OCI-LY1 (cell line): ENCODE results near the gene WDR44.

Experiments used
- H2AFZ ChIP-seq: fragments of 200-600 bp; sonication (generic), shearing (Covaris generic); 2 replicates; pipeline ENCODE4 v1.6.0; 2014; ENCODE audit warnings: antibody characterized with exemption, mild to moderate bottlenecking, low read length
- H3F3A ChIP-seq: fragments of 200-600 bp; sonication (generic), shearing (Covaris generic); 2 replicates; pipeline ENCODE4 v1.6.0; 2014; ENCODE audit warnings: mild to moderate bottlenecking, antibody characterized with exemption, low read length, moderate library complexity; ENCODE audit not compliant: insufficient read depth
- H3K27ac ChIP-seq: fragments of 200-600 bp; sonication (generic); 2 replicates; pipeline ENCODE4 v1.5.1; 2014; ENCODE audit warnings: low read length, mixed run types, mild to moderate bottlenecking, low read depth; ENCODE audit not compliant: poor library complexity, severe bottlenecking
- H3K27me3 ChIP-seq: fragments of 200-600 bp; sonication (generic); 2 replicates; pipeline ENCODE4 v1.6.0; 2014; ENCODE audit warnings: antibody characterized with exemption, mild to moderate bottlenecking, low read length, moderate library complexity; ENCODE audit not compliant: insufficient read depth
- H3K36me3 ChIP-seq: fragments of 200-600 bp; sonication (generic); 2 replicates; pipeline ENCODE4 v1.6.1; 2014; ENCODE audit warnings: mild to moderate bottlenecking, antibody characterized with exemption, low read length, moderate library complexity, mixed read lengths; ENCODE audit not compliant: insufficient read depth
- H3K4me1 ChIP-seq: fragments of 200-600 bp; sonication (generic); 2 replicates; pipeline ENCODE4 v1.5.1; 2014; ENCODE audit warnings: mild to moderate bottlenecking, low read length, moderate library complexity; ENCODE audit not compliant: insufficient read depth, severe bottlenecking
- H3K4me2 ChIP-seq: fragments of 200-600 bp; sonication (generic), shearing (Covaris generic); 2 replicates; pipeline ENCODE4 v1.6.1; 2014; ENCODE audit warnings: low read length
- H3K4me3 ChIP-seq: fragments of 200-600 bp; sonication (generic); 2 replicates; pipeline ENCODE4 v1.5.1; 2014; ENCODE audit warnings: low read length, low read depth, mild to moderate bottlenecking, mixed read lengths; ENCODE audit not compliant: poor library complexity, severe bottlenecking
- H3K79me2 ChIP-seq: fragments of 200-600 bp; shearing (Covaris generic); 2 replicates; pipeline ENCODE4 v1.6.1; 2016; ENCODE audit warnings: mixed run types, low read length, mixed read lengths; ENCODE audit not compliant: insufficient read depth
- H3K9ac ChIP-seq: fragments of 200-600 bp; sonication (generic), shearing (Covaris generic); 2 replicates; pipeline ENCODE4 v1.6.1; 2014; ENCODE audit warnings: mild to moderate bottlenecking, low read length, mixed read lengths
- H3K9me2 ChIP-seq: fragments of 200-600 bp; sonication (generic), shearing (Covaris generic); 2 replicates; pipeline ENCODE4 v1.6.1; 2014; ENCODE audit warnings: low read depth, mild to moderate bottlenecking, low read length, mixed read lengths
- H3K9me3 ChIP-seq: fragments of 200-600 bp; shearing (Covaris generic); 2 replicates; pipeline ENCODE4 v1.6.1; 2014; ENCODE audit warnings: low read length, mixed read lengths
- H4K20me1 ChIP-seq: fragments of 200-600 bp; sonication (generic), shearing (Covaris generic); 2 replicates; pipeline ENCODE4 v1.6.0; 2016; ENCODE audit warnings: mild to moderate bottlenecking, low read length; ENCODE audit not compliant: insufficient read depth
- CTCF ChIP-seq: fragments of 200-600 bp; sonication (generic), shearing (Covaris generic); IDR thresholded peaks from 2 replicates; pipeline ENCODE4 v1.5.1; 2017; ENCODE audit warnings: mild to moderate bottlenecking, antibody characterized with exemption, low read length, moderate library complexity, mixed read lengths
- EZH2 ChIP-seq: fragments of 200-600 bp; sonication (generic), shearing (Covaris generic); IDR thresholded peaks from 2 replicates; pipeline ENCODE4 v1.8.0; 2017; ENCODE audit warnings: borderline replicate concordance, mixed run types, mild to moderate bottlenecking, antibody characterized with exemption, low read length, moderate library complexity, mixed read lengths

The WDR44 gene

GRCh38 chrX:118346258-118347094 is 570 bp downstream of the WDR44 start:
- TF ChIP-seq CTCF: peak; percentile 11; the same call in 1 of the 2 replicates
- no peak for TF ChIP-seq EZH2
- peaks cover 33% of the 10 kb centered on the region for H3K79me2 ChIP-seq
- no peaks in the 10 kb centered on the region for H3K9me2 ChIP-seq
- no peaks in the 10 kb centered on the region for H3K27me3 ChIP-seq
- H3K4me1 ChIP-seq: peaks cover 42% of the 10 kb centered on the region
- no peaks in the 10 kb centered on the region for H3F3A ChIP-seq
- no peaks in the 10 kb centered on the region for H3K36me3 ChIP-seq
- peak overlapping the region; percentile 96 for H3K4me3 ChIP-seq
- H3K4me2 ChIP-seq: peak overlapping the region; percentile 86
- H3K27ac ChIP-seq: peak overlapping the region; percentile 70
- no peak overlapping the region for H2AFZ ChIP-seq
- H3K9me3 ChIP-seq: no peaks in the 10 kb centered on the region
- H4K20me1 ChIP-seq: no peaks in the 10 kb centered on the region
- peak overlapping the region; percentile 96 for H3K9ac ChIP-seq

GRCh38 chrX:118347131-118347530 is 1.2 kb downstream of the WDR44 start:
- peak overlapping the region; percentile 96 for H3K9ac ChIP-seq

GRCh38 chrX:118347736-118348135 is 1.8 kb downstream of the WDR44 start:
- Histone ChIP-seq H3K4me2 (peak overlapping the region; percentile 86), H3K36me3 (no peaks in the 10 kb centered on the region), H3K4me1 (peaks cover 46% of the 10 kb centered on the region), H3K9me2 (no peaks in the 10 kb centered on the region), H2AFZ (no peak overlapping the region), H3K4me3 (peak overlapping the region; percentile 96), H3K27ac (no peak overlapping the region), H3K9me3 (no peaks in the 10 kb centered on the region), H3K9ac (peak overlapping the region; percentile 96), H3K27me3 (no peaks in the 10 kb centered on the region), H3K79me2 (peaks cover 33% of the 10 kb centered on the region), H3F3A (no peaks in the 10 kb centered on the region), H4K20me1 (no peaks in the 10 kb centered on the region)
- TF ChIP-seq CTCF (no peak), EZH2 (no peak)

More at GRCh38 chrX:118347131-118347530, 1.2 kb downstream of the WDR44 start:
- peaks cover 42% of the 10 kb centered on the region for H3K4me1 ChIP-seq
- TF ChIP-seq EZH2 (no peak), CTCF (no peak)
- H3F3A ChIP-seq: no peaks in the 10 kb centered on the region
- H2AFZ ChIP-seq: no peak overlapping the region
- no peaks in the 10 kb centered on the region for H3K9me3 ChIP-seq
- H3K27ac ChIP-seq: peak overlapping the region; percentile 70
- peak overlapping the region; percentile 96 for H3K4me3 ChIP-seq
- no peaks in the 10 kb centered on the region for H3K27me3 ChIP-seq
- no peaks in the 10 kb centered on the region for H3K36me3 ChIP-seq
- H4K20me1 ChIP-seq: no peaks in the 10 kb centered on the region
- peaks cover 33% of the 10 kb centered on the region for H3K79me2 ChIP-seq
- H3K4me2 ChIP-seq: peak overlapping the region; percentile 86
- no peaks in the 10 kb centered on the region for H3K9me2 ChIP-seq
